SW480 (cell line): Measurements from ENCODE around the gene RBPMS2.

Experiments used
- DNase-seq: peaks from one replicate; pipeline ENCODE4 v3.0.0-alpha.2; 2016; ENCODE audit warnings: low spot score

The RBPMS2 gene

GRCh38 chr15:64720188-64720587, 55.2 kb downstream of the RBPMS2 start:
- no peak for DNase-seq

- no peak for DNase-seq
These were observed 57.5 kb downstream of the RBPMS2 start for GRCh38 chr15:64717735-64718495.

- DNase-seq = no peak
These were observed 58.3 kb downstream of the RBPMS2 start for GRCh38 chr15:64717130-64717529.

- no peak for DNase-seq
These were observed 58.9 kb downstream of the RBPMS2 start for GRCh38 chr15:64716452-64716851.

GRCh38 chr15:64713592-64713991, 61.8 kb downstream of the RBPMS2 start:
- no peak for DNase-seq

- no peak for DNase-seq
These were observed 63.0 kb downstream of the RBPMS2 start for GRCh38 chr15:64712353-64712752.

GRCh38 chr15:64710676-64711428, 64.5 kb downstream of the RBPMS2 start:
- DNase-seq = no peak

GRCh38 chr15:64706011-64706911, 69.1 kb downstream of the RBPMS2 start:
- no peak for DNase-seq

GRCh38 chr15:64705006-64705405, 70.4 kb downstream of the RBPMS2 start:
- DNase-seq = no peak

GRCh38 chr15:64703632-64703959, 71.8 kb downstream of the RBPMS2 start:
- DNase-seq = no peak

- DNase-seq = peak; percentile 86
These were observed 72.4 kb downstream of the RBPMS2 start for GRCh38 chr15:64702816-64703631.

- no peak for DNase-seq
These were observed 73.8 kb downstream of the RBPMS2 start for GRCh38 chr15:64701482-64702184.

GRCh38 chr15:64701051-64701450, 74.3 kb downstream of the RBPMS2 start:
- no peak for DNase-seq

GRCh38 chr15:64699751-64700388, 75.5 kb downstream of the RBPMS2 start:
- no peak for DNase-seq

- DNase-seq = no peak
These were observed 76.6 kb downstream of the RBPMS2 start for GRCh38 chr15:64698823-64699222.

GRCh38 chr15:64697911-64698369, 77.4 kb downstream of the RBPMS2 start:
- DNase-seq = no peak

GRCh38 chr15:64696481-64696880, 78.9 kb downstream of the RBPMS2 start:
- DNase-seq = no peak

GRCh38 chr15:64695561-64695992, 79.8 kb downstream of the RBPMS2 start:
- no peak for DNase-seq

GRCh38 chr15:64694816-64695215, 80.6 kb downstream of the RBPMS2 start:
- no peak for DNase-seq

GRCh38 chr15:64693134-64693533, 82.3 kb downstream of the RBPMS2 start:
- DNase-seq = no peak
